HFFc6 (cell line): ENCODE results near the gene PRDM7. TPM values are rescaled to one million over a fixed set of nuclear protein-coding genes. Genes with fewer than 3 reads are reported as not detected.
A peak's percentile ranks its signal among the peaks of the same experiment; 100 is the strongest.

Experiments
- DNase-seq: peaks from one replicate; pipeline ENCODE4 v3.0.0-alpha.2; 2018
- H3K27ac Mint-ChIP-seq: 2 replicates; pipeline ENCODE4 v1.8.0; 2020; ENCODE audit warnings: mild to moderate bottlenecking, mixed read lengths
- H3K27me3 Mint-ChIP-seq: 2 replicates; pipeline ENCODE4 v1.8.0; 2021; ENCODE audit warnings: mild to moderate bottlenecking, moderate library complexity, mixed read lengths; ENCODE audit not compliant: insufficient read depth
- H3K36me3 Mint-ChIP-seq: 2 replicates; pipeline ENCODE4 v1.8.0; 2021; ENCODE audit warnings: low read depth, mixed read lengths
- H3K4me1 Mint-ChIP-seq: 2 replicates; pipeline ENCODE4 v1.8.0; 2020; ENCODE audit warnings: low read depth, mixed read lengths
- H3K4me3 Mint-ChIP-seq: 2 replicates; pipeline ENCODE4 v1.8.0; 2020; ENCODE audit warnings: mild to moderate bottlenecking, moderate library complexity, mixed read lengths
- H3K9me3 Mint-ChIP-seq: 2 replicates; pipeline ENCODE4 v1.8.0; 2020; ENCODE audit warnings: mild to moderate bottlenecking, mixed read lengths
- CTCF ChIP-seq: fragments of 200-600 bp; sonication (generic); IDR thresholded peaks from 2 replicates; pipeline ENCODE4 v1.5.0; 2021; ENCODE audit warnings: antibody characterized with exemption, mild to moderate bottlenecking
- total RNA-seq, 6 experiments: library from RNA; stranded (reverse); fragmentation: NEBNext Ultra II Directional; extraction: Animal tissue kit (Norgen Biotek cat#: 25700); gene quantifications; 2 replicates in 1 of 6; 3 replicates in 5 of 6; pipeline ENCODE4 v1.2.3, GENCODE V29; 2021

The PRDM7 gene
- total RNA-seq, 6 experiments from 2014 or later = not detected

- Mint-ChIP-seq H3K36me3 (peaks cover 22% of the 10 kb centered on the region), H3K9me3 (peaks cover 33% of the 10 kb centered on the region), H3K4me3 (no peak overlapping the region), H3K27ac (no peak overlapping the region), H3K4me1 (no peaks in the 10 kb centered on the region), H3K27me3 (peaks cover 17% of the 10 kb centered on the region)
- DNase-seq = no peak
- TF ChIP-seq CTCF = no peak
Observed at GRCh38 chr16:90050969-90051368, 26.2 kb downstream of the PRDM7 start.

- Mint-ChIP-seq H3K4me3 (no peak overlapping the region), H3K4me1 (no peaks in the 10 kb centered on the region), H3K27me3 (peaks cover 10% of the 10 kb centered on the region), H3K27ac (no peak overlapping the region), H3K36me3 (peaks cover 8% of the 10 kb centered on the region), H3K9me3 (peaks cover 15% of the 10 kb centered on the region)
- no peak for TF ChIP-seq CTCF
- DNase-seq = no peak
Observed at GRCh38 chr16:90048737-90049330, 28.3 kb downstream of the PRDM7 start.

- no peak overlapping the region for H3K4me3 Mint-ChIP-seq
- peaks cover 10% of the 10 kb centered on the region for H3K27me3 Mint-ChIP-seq
- no peaks in the 10 kb centered on the region for H3K4me1 Mint-ChIP-seq
- H3K27ac Mint-ChIP-seq = no peak overlapping the region
- no peak for TF ChIP-seq CTCF
- H3K9me3 Mint-ChIP-seq = peaks cover 10% of the 10 kb centered on the region
- H3K36me3 Mint-ChIP-seq = peaks cover 5% of the 10 kb centered on the region
- no peak for DNase-seq
Observed at GRCh38 chr16:90048347-90048722, 28.8 kb downstream of the PRDM7 start.

GRCh38 chr16:90047714-90048346 is 29.3 kb downstream of the PRDM7 start:
- DNase-seq = no peak
- TF ChIP-seq CTCF = no peak

GRCh38 chr16:90046971-90047713 is 30.0 kb downstream of the PRDM7 start:
- Mint-ChIP-seq H3K27ac (no peak overlapping the region), H3K4me1 (no peaks in the 10 kb centered on the region), H3K4me3 (no peak overlapping the region), H3K9me3 (0 out of 2 replicates have a peak, but pooled peaks cover 4% of the 10 kb centered on the region), H3K36me3 (peaks cover 3% of the 10 kb centered on the region; the same call in 1 of the 2 replicates), H3K27me3 (peaks cover 7% of the 10 kb centered on the region)
- no peak for TF ChIP-seq CTCF
- peak; percentile 35 for DNase-seq

More at GRCh38 chr16:90047714-90048346, 29.3 kb downstream of the PRDM7 start:
- no peaks in the 10 kb centered on the region for H3K4me1 Mint-ChIP-seq
- H3K36me3 Mint-ChIP-seq = no peaks in the 10 kb centered on the region
- H3K27me3 Mint-ChIP-seq = peaks cover 7% of the 10 kb centered on the region
- no peak overlapping the region for H3K4me3 Mint-ChIP-seq
- no peak overlapping the region for H3K27ac Mint-ChIP-seq
- peaks cover 5% of the 10 kb centered on the region for H3K9me3 Mint-ChIP-seq
